Suppressor macrophage treated with lipopolysaccharide for 1 hour (primary cell): ENCODE results near the gene SERPINB8.
"Not testable (repeated sequence)": the region's sequence is repeated elsewhere in the genome, so short reads cannot be mapped to it uniquely, and the experiment has no call there.

ENCODE experiments used
- DNase-seq, 3 donors: peaks; one replicate each; pipeline ENCODE4 v3.0.0-alpha.2; 2020 to 2022

Gene SERPINB8

GRCh38 chr18:63969942-63970808, at the start of gene SERPINB8:
SERPINB8 (plus strand) TSS chr18:63970081; CDS start chr18:63978309, 8,228 bp downstream.
- peak; percentile 97 to 98 (median 97) for DNase-seq

GRCh38 chr18:63922049-63922448, 47.8 kb upstream of the SERPINB8 start:
- DNase-seq = peak in 1 of 3 donors; percentile 46

- no peak for DNase-seq
Measured at GRCh38 chr18:63924551-63924950, 45.3 kb upstream of the SERPINB8 start.

- DNase-seq = no peak
Measured at GRCh38 chr18:63928331-63928730, 41.5 kb upstream of the SERPINB8 start.

- not testable (repeated sequence) for DNase-seq
Measured at GRCh38 chr18:63929369-63929768, 40.5 kb upstream of the SERPINB8 start.

GRCh38 chr18:63930773-63931354, 39.0 kb upstream of the SERPINB8 start:
- peak in 1 of 3 donors; percentile 30 for DNase-seq

- peak; percentile 89 to 93 (median 92) for DNase-seq
Measured at GRCh38 chr18:63936156-63936931, 33.5 kb upstream of the SERPINB8 start.

- DNase-seq = no peak
Measured at GRCh38 chr18:63936932-63937393, 32.9 kb upstream of the SERPINB8 start.

GRCh38 chr18:63940008-63940407, 29.9 kb upstream of the SERPINB8 start:
- no peak for DNase-seq

GRCh38 chr18:63940543-63941050, 29.3 kb upstream of the SERPINB8 start:
- not testable (repeated sequence) for DNase-seq

GRCh38 chr18:63947051-63947790, 22.7 kb upstream of the SERPINB8 start:
- DNase-seq = no peak

- peak; percentile 88 to 94 (median 90) for DNase-seq
Measured at GRCh38 chr18:63949068-63949737, 20.7 kb upstream of the SERPINB8 start, which contains the start of gene HMSD. HMSD (plus strand) TSS chr18:63949301; CDS start chr18:63953456, 4,155 bp downstream.

GRCh38 chr18:63951302-63951705, 18.6 kb upstream of the SERPINB8 start:
- peak; percentile 51 to 66 (median 55) for DNase-seq

- no peak for DNase-seq
Measured at GRCh38 chr18:63953811-63954210, 16.1 kb upstream of the SERPINB8 start.

- DNase-seq = no peak
Measured at GRCh38 chr18:63956755-63957154, 13.1 kb upstream of the SERPINB8 start.

GRCh38 chr18:63960891-63961290, 9.0 kb upstream of the SERPINB8 start:
- no peak for DNase-seq

- DNase-seq = peak; percentile 45 to 55 (median 46)
Measured at GRCh38 chr18:63961435-63961980, 8.4 kb upstream of the SERPINB8 start.

GRCh38 chr18:63962137-63962536, 7.7 kb upstream of the SERPINB8 start:
- no peak for DNase-seq

GRCh38 chr18:63963615-63964256, 6.1 kb upstream of the SERPINB8 start:
- peak; percentile 76 to 87 (median 85) for DNase-seq

GRCh38 chr18:63964908-63965307, 5.0 kb upstream of the SERPINB8 start:
- no peak for DNase-seq
